Measurements from ENCODE around the gene PIK3CG.

DNA sequence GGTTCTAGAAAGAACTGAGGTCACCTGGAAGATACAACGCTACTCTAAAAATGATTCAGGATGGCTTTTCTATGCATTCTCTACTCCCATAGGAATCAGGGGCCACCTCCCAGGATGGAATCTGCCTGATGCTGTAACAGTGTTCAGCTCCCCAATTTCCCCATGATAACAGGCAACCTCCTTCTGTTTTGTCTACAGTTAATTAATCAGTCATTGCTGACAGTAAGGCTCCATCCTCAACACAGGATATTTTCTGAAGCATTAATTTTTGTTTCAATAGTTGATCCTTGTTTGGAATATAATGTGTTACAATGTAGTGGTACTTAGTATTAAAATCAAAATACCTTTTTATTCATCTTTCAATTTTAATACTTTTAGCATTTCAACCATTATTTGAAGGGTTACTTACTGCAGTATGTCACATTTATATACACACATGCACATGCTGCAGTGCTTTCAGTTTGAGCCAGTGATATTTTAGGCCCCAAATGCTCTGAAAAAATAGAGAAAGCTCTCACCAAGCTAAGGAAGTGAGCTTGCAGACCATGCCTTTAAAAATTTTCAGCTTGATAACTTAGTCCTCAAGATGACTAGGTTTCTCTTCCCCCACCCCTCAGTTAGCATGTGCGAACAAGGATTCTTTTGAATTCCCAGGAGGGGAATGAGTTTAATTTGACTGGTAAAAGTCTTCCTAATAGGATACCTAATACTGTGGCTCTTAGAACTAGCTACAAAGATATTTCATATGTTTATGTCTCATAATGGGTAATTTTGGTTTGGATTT is 592 bp upstream of the PIK3CG start:
- TF ChIP-seq ZNF274 (IDR thresholded peaks at IDR 0.05; ENCODE audit: low read depth, low read length) (no peak), SUZ12 (IDR thresholded peaks at IDR 0.05; ENCODE audit: extremely low read depth, insufficient read depth, insufficient read length) (no peak), YY1 (IDR thresholded peaks at IDR 0.05; ENCODE audit: insufficient read depth, insufficient read length) (no peak)

Measured in NT2/D1 (cell line).